HG02938 (cell line): ENCODE data around the gene RAPGEF2.
"Not testable (repeated sequence)": the region's sequence is repeated elsewhere in the genome, so short reads cannot be mapped to it uniquely, and the experiment has no call there.

ENCODE experiments used
- ATAC-seq: cut with Tn5 transposase; IDR thresholded peaks from one replicate; pipeline ENCODE4 v1.9.1; 2021; ENCODE audit warnings: mild to moderate bottlenecking, moderate library complexity; ENCODE audit not compliant: unreplicated experiment

Gene RAPGEF2

DNA sequence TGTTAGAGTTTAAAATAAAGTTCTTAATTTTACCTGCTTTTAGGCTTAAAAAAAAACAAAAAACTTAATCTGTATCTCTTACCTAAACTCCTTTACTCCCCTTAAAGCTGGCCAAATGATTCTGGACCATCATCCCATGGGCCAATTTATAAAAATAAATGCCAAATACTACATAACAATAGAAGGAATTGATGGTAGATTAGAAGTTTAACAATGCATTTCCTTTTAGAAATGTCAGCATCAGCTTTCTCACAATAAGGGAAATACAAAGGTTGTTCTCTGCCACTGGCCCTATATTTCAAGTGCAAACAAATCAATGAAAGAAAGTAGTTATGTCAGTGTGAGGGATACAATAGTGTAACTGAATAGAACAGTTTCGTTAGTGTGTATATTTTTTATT is 5.7 kb upstream of the RAPGEF2 start:
- ATAC-seq = no peak

DNA sequence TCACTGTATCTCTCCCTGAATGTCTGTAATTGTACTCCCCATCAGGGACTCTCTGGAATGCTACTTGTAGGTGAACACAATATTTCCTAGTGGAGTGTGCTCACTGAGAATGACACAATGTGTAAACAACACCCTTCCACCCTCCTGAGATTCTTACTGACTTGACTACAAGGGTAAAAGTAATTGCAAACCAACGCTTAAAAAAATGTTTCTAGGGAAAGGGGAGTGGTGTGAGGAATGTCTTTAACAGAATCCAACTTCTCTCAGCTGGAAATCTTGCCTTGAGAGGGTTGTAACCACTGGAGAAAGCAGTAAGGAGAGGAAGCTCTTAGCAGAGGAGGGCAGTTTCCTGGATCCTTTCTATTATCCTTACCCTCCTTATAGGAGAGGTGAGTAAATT is 5.1 kb upstream of the RAPGEF2 start:
- no peak for ATAC-seq

DNA sequence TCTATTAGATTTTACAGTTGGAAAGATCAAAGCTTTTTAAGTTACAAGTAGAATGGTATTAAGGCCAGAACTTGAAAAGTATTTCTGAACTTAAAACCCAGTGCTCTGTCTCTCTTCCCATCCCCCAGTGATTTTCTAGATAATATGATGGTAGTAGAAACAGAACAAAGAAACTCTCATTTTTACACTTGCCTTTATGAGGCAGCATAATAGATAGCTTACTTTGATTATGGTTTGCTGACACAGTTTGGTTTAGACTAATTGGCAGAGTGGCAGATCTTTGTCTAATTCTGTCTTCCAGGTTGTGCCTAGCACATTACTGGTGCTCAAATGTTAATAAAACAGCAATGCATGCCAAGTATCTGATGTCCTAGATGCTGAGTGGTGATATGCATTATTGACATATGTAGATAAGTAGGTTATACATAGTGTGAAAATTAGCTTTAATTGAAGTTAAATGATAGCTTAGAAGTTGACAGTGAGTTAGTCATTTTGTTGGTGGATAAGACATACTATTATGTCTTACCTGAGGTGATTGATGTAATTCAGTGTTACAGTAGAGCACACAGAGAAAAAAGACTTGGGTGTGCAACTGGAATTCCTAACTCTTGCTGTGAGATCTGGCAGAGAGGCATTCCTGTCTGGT is 4.3 kb upstream of the RAPGEF2 start:
- ATAC-seq = no peak

DNA sequence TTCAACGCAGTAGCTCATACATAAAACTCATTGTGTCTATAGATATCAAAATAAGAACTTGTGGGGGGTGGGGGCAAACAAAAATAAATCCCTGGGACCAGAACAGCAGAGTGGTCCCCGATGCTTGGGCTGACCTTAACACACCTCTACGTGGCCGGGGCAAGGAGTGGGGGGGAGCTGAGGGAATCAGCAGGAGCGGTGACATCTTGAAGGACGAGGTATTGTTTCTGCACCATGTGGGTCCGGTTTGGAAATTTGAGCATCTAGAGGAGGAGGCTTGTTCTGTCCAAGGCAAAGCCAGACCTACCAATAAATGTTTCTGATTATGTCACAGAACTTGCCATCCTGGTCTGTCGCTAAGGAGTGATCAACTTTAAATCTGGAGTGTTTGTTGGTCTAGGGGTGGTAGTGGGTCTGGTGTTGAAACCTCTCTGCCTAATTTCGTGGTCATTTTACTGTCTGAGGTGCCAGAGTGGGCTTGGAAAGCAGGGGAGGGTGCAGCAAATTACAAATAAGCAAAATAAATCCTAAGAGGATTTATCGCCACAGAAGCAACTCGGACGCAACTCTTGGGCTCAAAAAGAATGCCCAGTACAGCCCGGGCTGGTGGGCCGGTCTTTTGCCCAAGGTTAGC is 774 bp upstream of the RAPGEF2 start:
- ATAC-seq = no peak

DNA sequence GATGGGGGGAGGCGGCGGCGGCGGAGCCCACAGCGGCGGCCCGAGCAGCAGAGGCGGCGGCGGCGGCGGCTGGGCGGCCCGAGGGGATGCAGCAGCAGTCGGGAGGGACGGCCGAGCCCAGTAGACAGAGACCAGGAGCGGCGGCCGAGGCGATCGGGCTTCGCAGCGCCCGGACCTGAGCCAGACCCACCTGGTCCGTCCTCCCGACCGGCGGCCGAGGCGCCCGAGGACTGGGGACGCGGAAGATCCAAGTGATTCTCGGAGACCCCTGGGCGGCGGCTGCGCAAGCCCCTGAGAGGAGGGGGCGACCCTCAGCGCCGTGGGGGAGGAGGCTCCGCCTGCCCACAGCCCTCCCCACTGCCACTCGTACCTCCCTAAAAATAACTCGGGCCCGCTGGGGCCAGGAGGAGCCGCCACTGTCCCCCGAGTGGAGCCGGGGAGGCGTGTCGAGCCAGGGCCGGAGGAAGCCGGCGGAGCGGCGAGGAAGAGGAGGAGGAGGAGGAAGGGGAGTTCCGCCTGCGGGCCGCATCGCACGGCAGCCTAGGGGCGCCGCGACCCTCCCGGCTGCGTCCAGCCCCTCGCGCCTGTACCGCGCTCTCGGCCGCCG is 608 bp downstream of the RAPGEF2 start:
- ATAC-seq = peak; percentile 27

DNA sequence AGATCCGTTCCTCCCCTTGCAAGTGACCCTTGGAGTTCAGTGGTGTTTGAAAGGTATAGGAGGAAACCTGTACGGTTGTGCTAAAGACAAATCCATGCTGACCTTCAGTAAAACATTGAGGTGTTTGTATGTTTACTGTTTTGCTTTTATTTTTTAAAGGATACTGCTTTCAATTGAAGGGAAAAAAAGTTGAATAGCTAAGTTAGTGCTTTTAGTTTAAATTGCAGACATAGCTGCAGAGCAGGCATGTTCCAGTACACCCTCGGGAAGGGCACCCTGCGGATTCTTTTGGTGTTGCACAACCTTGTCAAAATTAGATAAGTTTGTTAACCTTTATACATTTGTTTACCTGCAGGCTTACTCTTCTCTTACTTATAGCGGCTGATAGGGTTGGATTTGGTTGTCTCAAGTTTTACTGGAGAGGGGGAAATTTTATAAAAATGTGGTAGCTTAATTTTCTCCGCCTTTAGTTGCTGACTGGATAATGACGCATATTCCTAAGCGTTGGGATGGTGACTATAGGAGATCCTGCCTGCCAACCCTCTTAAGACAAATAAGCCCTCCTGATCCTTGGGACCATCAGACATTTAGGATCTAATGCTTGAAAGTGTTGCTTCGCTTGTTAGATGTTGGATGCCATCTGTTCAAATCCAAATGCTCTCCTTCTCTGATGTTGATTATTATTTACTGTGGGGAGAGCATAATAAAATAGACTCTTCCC is 2.0 kb downstream of the RAPGEF2 start:
- ATAC-seq = no peak

DNA sequence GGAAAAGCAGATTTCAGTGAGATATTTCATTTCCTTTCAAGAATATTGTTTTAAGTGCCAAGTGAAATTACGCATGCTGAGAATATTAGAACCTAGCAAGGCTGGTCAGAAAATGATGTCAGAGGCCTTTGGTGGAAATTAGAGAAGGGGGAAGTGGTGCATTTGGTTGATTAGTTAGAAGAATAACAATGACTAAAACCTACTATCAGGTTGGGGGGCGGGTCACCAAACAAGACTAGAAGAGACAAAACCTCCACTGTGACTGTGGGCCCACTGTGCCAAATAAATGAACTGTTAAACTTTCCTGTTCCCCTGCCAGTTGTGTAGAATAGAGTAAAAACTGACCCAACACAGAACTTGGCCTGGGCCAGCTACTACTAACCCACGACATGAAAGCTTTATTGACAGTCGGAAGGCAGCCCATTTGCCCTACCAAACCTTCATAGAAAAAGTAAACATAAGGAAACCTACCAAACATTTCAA is 2.9 kb downstream of the RAPGEF2 start:
- peak; percentile 28 for ATAC-seq

DNA sequence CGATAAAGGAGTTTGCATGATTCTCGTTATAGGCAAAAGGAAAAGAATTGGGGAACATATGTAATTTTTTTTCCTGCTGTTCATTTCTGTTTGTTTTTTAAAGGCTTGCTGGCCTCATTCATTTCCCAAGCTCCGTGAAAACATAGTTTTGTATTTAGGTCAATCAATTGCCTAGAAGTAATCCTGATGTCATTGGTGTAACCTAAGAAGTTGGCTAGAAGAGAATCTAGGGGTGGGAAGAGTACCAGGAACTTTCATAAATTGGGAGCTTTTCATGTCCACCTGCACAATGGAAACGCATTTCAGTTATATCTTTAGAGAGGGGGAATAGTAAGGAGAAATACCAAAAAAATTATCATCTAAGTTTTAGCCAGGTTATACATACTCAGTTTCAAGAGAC is 3.8 kb downstream of the RAPGEF2 start:
- no peak for ATAC-seq

DNA sequence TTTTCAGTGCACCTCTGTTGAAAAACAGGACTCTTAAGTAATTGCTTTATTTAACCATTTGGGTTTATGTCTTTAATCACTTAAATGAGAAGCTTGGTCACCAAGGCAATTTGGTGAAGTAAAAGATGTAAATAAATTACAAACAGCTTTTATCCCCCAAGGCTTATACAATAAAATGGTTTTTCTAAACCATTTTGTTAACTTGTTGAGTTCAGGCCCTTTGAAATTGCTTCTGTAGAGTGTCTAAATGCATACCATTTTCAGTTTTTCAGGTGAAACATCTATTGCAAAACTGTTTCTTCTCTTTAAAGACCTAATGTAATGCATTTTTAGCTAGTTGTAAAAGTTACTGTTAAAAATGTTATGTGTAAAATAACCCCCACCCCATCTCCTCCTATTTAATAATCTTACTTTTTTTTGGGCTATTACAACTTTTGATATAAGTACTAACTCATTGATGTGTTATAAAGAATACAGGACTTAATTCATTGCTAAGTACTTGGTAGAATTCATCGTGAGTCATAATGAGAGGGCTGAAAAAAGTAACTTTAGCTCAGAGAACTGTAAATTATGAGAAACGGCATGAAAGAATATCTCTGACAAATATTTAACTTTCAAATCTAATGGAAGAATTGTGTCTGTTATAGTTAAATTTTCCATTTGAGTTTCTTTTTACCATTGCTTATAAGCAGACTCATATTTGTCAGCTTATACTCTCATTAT is 4.5 kb downstream of the RAPGEF2 start:
- ATAC-seq = no peak

DNA sequence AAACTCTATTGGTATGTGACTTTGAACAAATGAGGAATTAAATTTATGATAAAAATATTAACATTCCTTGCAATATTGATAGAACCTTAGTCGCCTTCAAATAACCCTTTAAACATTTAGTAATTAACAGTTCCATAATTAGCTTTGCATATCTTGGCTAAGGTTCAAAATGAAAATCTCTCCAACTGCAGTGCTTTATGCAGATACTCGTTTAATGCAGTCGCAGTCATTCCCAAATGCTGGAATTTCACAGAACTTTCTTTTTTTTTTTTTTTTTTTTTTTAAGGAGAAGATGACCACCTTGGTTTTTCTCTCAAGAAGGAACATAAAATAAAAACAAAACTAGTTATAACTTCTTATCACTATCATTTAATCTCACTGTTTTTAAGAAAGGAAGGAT is 5.2 kb downstream of the RAPGEF2 start:
- ATAC-seq = no peak

DNA sequence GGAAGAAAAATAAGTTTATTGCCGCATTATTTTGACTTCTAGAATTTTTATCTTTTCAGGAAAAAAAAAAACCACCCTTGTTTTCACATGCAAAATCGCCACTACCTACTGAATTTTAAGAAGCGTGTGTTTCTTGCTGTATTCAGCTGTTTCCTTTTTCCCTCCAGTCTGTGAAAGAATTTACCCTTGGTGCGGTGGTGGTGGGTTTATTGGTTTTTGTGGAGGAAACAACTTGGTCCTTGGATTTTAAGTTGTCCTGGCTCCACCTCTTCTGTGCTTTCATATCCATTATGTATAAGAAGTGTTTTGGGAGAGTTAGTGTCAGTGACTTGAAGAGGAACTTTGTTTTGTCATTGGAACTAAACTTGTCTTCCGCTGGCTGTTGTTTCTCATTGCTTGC is 8.1 kb downstream of the RAPGEF2 start:
- no peak for ATAC-seq

DNA sequence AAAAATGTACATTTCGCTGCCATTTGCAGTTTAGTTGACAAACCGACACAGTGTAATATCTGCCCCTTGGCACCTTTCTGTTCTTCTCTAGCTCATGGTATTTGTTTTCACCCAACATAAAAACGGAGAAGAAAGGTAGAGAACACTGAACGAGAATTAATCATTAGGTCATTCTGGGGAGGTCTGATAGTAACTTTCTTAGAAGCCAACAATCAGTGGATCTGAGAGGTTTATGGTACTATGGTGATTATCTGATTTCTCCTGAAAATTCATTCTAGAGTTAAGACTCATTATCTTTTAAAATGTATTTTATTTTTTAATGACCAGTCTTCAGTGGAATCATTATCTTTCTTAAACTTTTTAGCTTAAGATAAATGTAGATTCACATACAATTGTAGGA is 8.5 kb downstream of the RAPGEF2 start:
- ATAC-seq = no peak

DNA sequence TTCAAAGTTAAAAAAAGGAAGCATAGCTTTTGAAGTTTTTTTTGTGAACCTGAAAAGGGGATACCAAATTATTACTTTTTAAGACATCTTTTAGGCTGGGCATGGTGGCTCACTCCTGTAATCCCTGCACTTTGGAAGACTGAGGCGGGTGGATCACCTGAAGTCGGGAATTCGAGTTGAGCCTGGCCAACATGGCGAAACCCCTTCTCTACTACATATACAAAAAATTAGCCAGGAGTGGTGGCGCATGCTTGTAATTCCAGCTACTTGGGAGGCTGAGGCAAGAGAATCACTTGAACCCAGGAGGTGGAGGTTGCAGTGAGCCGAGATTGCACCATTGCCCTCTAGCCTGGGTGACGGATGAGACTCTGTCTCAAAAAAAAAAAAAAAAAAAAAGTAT is 10.5 kb downstream of the RAPGEF2 start:
- ATAC-seq = not testable (repeated sequence)

DNA sequence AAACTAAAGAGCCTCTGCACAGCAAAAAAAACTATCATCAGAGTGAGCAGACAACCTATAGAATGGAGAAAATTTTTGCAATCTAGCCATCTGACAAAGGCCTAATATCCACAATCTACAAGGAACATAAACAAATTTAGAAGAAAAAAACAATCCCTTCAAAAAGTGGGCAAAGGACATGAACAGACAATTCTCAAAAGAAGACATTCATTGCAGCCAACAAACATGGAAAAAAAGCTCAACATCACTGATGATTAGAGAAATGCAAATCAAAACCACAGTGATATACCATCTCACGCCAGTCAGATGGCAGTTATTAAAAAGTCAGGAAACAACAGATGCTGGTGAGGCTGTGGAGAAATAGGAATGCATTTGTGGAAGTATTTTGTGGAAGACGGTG is 13.2 kb downstream of the RAPGEF2 start:
- ATAC-seq = not testable (repeated sequence)

DNA sequence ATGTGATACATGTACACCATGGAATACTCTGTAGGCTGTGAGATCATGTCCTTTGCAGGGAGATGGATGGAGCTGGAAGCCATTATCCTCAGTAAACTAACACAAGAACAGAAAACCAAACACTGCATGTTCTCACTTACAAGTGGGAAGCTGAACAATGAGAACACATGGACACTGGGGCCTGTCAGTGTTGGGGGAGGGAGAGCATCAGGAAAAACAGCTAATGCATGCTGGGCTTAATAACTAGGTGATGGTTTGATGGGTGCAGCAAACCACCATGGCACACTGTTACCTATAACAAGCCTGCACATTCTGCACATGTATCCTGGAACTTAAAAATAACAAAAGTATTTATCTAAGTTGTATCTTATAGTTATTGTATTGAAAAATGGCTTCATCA is 13.8 kb downstream of the RAPGEF2 start:
- ATAC-seq = not testable (repeated sequence)

DNA sequence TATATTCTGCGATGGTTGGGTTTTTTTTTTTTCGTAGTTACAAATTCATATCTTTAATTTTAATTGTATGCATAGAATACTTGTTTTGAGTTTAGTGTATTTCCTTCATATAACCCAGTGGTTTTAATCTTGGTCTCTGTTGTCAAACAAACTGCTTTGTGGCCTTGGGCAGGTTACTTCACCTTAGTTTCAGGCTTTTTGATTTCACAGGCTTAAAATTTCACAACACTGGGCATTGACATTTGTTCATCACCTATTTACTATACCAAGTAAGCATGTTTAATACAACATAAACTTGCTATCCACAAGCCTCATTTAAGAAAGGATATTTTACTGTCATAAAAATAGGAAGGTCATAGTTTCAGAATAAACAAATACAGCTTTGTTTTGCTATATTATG is 14.7 kb downstream of the RAPGEF2 start:
- no peak for ATAC-seq

DNA sequence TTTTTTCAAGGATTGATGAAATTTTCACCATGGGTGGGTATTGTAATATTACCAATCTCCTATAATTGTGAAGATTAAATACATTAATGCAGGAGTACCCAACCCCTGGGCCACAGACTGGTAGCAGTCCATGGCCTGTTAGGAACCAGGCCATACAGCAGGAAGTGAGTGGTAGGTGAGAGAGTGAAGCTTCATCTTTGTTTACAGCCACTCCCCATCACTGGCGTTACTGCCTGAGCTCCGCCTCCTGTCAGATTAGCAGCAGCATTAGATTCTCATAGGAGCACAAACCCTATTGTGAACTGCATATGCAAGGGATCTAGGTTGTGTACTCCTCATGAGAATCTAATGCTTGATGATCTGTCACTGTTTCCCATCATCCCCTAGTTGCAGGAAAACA is 15.1 kb downstream of the RAPGEF2 start:
- no peak for ATAC-seq

DNA sequence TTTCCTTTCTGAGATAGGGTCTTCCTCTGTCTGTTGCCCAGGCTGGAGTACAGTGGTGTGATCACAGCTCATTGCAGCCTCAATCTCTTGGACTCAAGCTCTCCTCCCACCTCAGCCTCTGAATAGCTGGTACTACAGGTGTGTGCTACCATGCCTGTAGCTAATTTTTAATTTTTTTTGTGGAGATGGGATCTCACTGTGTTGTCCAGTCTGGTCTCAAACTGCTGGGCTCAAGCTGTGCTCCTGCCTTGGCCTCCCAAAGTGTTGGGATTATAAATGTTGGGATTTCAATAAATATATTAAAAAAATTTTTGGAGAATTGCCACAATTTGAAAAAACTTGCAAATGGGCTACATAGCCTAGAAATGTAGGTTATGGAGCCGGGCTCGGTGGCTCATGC is 18.5 kb downstream of the RAPGEF2 start:
- ATAC-seq = no peak

DNA sequence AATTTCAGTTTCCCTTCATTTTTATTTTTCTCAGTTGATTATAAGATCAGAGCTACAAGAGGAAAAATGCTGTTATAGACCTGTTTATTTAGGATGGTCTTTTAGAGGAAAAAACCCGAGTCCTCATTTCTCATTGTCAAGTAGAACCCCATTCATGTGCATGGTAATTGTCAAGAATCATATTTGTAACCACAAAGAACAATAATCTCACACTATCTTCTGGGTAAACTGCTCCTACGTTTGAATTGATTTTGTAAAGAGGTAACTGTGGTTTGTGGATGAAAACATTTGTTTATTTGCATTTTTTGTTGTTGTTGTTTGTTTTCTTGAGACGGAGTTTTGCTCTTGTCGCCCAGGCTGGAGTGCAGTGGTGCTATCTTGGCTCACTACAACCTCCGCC is 23.8 kb downstream of the RAPGEF2 start:
- no peak for ATAC-seq

DNA sequence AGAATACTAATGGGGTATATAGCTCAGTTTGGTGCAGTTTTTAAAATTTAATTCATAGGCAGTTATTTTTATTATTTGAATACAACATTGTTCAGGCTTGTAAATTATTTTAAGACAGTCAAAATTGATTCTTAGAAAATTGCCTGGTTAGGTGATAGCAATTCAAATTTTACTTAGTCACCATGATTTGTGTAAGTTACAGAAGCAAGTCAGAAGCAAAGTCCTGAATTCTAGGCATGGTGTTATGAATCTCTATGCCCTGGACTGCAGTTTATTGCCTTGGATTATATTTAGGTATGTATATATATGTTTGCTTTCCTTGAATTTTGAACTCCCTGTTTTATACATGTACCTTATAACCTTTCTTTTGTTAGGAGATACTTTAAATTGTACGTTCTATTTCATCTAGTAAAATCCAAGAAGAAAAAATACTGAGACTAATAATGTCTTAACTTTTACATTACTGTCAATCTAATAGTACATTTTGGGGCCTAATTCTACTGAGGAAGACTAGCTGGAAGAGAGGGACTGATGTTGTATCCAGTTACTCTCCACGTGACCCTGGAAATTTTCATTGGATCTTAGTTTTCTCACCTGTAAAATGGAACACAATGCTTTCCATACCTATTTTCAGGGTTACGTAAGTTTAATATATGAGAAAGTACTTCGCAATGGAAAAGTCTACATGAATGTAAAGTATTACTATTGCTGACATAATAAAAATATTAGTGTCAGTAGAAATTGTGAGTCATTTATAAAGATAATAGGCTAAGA is 25.1 kb downstream of the RAPGEF2 start:
- no peak for ATAC-seq
